ENCODE measurements around the gene ELANE.
"Not testable (repeated sequence)": the region's sequence is repeated elsewhere in the genome, so short reads cannot be mapped to it uniquely, and the experiment has no call there.

ELANE gene

DNA sequence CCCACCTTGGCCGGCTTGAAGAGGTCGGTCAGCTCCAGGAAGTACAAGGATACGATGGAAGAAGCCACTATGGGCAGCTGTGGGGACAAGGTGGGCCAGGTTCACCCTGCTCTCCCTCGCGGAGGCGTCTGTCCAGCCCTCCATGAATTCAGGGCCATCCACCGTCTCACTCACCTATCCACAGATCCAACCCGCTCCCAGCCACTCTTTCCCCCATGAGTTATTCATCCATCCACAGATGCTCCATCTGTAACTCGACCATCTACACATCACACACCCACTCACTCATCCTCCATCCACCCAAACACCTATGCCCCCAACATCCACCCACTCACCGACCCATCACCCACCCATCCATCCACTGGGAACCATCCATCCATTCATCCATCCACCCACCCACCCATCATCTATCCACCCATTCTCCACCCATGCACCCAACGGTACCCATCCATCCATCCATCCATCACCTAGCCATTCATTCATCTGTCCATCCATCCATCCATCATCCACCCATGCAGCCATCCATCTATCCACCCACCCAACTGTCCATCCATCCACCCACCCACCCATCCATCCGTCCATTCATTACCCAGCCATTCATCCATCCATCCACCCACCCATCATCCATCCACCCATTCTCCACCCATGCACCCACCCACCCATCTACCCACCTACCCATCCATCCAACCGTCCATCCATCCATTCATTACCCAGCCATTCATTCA lies 36.2 kb upstream of the ELANE start:
- no peak for TF ChIP-seq EZH2 (IDR thresholded peaks at IDR 0.05; ENCODE audit: borderline replicate concordance, low read length)
- TF ChIP-seq, protein P1, sequence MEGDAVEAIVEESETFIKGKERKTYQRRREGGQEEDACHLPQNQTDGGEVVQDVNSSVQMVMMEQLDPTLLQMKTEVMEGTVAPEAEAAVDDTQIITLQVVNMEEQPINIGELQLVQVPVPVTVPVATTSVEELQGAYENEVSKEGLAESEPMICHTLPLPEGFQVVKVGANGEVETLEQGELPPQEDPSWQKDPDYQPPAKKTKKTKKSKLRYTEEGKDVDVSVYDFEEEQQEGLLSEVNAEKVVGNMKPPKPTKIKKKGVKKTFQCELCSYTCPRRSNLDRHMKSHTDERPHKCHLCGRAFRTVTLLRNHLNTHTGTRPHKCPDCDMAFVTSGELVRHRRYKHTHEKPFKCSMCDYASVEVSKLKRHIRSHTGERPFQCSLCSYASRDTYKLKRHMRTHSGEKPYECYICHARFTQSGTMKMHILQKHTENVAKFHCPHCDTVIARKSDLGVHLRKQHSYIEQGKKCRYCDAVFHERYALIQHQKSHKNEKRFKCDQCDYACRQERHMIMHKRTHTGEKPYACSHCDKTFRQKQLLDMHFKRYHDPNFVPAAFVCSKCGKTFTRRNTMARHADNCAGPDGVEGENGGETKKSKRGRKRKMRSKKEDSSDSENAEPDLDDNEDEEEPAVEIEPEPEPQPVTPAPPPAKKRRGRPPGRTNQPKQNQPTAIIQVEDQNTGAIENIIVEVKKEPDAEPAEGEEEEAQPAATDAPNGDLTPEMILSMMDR (IDR thresholded peaks at IDR 0.05; ENCODE audit: low read length): no peak
- H3K27me3 ChIP-seq (ENCODE audit: insufficient read depth, low read length): no peaks in the 10 kb centered on the region
- H3K4me3 ChIP-seq (ENCODE audit: low read depth, low read length, poor library complexity, severe bottlenecking): no peak overlapping the region
- H3K9me2 ChIP-seq (ENCODE audit: low read depth, low read length): no peaks in the 10 kb centered on the region
- H3K9me3 ChIP-seq (ENCODE audit: low read length): no peaks in the 10 kb centered on the region
- H3K9ac ChIP-seq (ENCODE audit: low read length): no peak overlapping the region
- H2AFZ ChIP-seq (ENCODE audit: low read length): no peak overlapping the region
- H3K36me3 ChIP-seq (ENCODE audit: insufficient read depth, low read length): peaks cover 25% of the 10 kb centered on the region
- H3K79me2 ChIP-seq (ENCODE audit: insufficient read depth, low read length): no peaks in the 10 kb centered on the region
- H3K4me2 ChIP-seq (ENCODE audit: low read length): no peak overlapping the region
- no peaks in the 10 kb centered on the region for H3K4me1 ChIP-seq (ENCODE audit: insufficient read depth, low read length, severe bottlenecking)
- H3F3A ChIP-seq (ENCODE audit: insufficient read depth, low read length): peaks cover 3% of the 10 kb centered on the region; the same call in 1 of the 2 replicates
- H3K27ac ChIP-seq (ENCODE audit: low read depth, low read length, poor library complexity, severe bottlenecking): no peak overlapping the region
- H4K20me1 ChIP-seq (ENCODE audit: insufficient read depth, low read length): no peaks in the 10 kb centered on the region

GRCh38 chr19:816500-816857 lies 35.6 kb upstream of the ELANE start:
- TF ChIP-seq, protein P1 (IDR thresholded peaks at IDR 0.05; ENCODE audit: low read length): no peak
- no peak for TF ChIP-seq EZH2 (IDR thresholded peaks at IDR 0.05; ENCODE audit: borderline replicate concordance, low read length)
- Histone ChIP-seq H2AFZ (ENCODE audit: low read length) (no peak overlapping the region), H3K27me3 (ENCODE audit: insufficient read depth, low read length) (no peaks in the 10 kb centered on the region), H3K27ac (ENCODE audit: low read depth, low read length, poor library complexity, severe bottlenecking) (no peak overlapping the region), H3K9ac (ENCODE audit: low read length) (no peak overlapping the region), H3F3A (ENCODE audit: insufficient read depth, low read length) (no peaks in the 10 kb centered on the region; the same call in 1 of the 2 replicates), H3K79me2 (ENCODE audit: insufficient read depth, low read length) (no peaks in the 10 kb centered on the region), H3K4me2 (ENCODE audit: low read length) (no peak overlapping the region), H3K36me3 (ENCODE audit: insufficient read depth, low read length) (peaks cover 20% of the 10 kb centered on the region), H3K4me3 (ENCODE audit: low read depth, low read length, poor library complexity, severe bottlenecking) (no peak overlapping the region), H3K9me3 (ENCODE audit: low read length) (no peaks in the 10 kb centered on the region), H4K20me1 (ENCODE audit: insufficient read depth, low read length) (no peaks in the 10 kb centered on the region), H3K4me1 (ENCODE audit: insufficient read depth, low read length, severe bottlenecking) (no peaks in the 10 kb centered on the region), H3K9me2 (ENCODE audit: low read depth, low read length) (no peaks in the 10 kb centered on the region)

GRCh38 chr19:820212-820611 lies 31.9 kb upstream of the ELANE start:
- H3K79me2 ChIP-seq (ENCODE audit: insufficient read depth, low read length); H3K4me1 ChIP-seq (ENCODE audit: insufficient read depth, low read length, severe bottlenecking); H3K27me3 ChIP-seq (ENCODE audit: insufficient read depth, low read length); H3F3A ChIP-seq (ENCODE audit: insufficient read depth, low read length); H3K36me3 ChIP-seq (ENCODE audit: insufficient read depth, low read length); H3K9me3 ChIP-seq (ENCODE audit: low read length); H4K20me1 ChIP-seq (ENCODE audit: insufficient read depth, low read length); H3K27ac ChIP-seq (ENCODE audit: low read depth, low read length, poor library complexity, severe bottlenecking); H3K9ac ChIP-seq (ENCODE audit: low read length); H2AFZ ChIP-seq (ENCODE audit: low read length); H3K4me3 ChIP-seq (ENCODE audit: low read depth, low read length, poor library complexity, severe bottlenecking); H3K9me2 ChIP-seq (ENCODE audit: low read depth, low read length); H3K4me2 ChIP-seq (ENCODE audit: low read length): not testable (repeated sequence)

DNA sequence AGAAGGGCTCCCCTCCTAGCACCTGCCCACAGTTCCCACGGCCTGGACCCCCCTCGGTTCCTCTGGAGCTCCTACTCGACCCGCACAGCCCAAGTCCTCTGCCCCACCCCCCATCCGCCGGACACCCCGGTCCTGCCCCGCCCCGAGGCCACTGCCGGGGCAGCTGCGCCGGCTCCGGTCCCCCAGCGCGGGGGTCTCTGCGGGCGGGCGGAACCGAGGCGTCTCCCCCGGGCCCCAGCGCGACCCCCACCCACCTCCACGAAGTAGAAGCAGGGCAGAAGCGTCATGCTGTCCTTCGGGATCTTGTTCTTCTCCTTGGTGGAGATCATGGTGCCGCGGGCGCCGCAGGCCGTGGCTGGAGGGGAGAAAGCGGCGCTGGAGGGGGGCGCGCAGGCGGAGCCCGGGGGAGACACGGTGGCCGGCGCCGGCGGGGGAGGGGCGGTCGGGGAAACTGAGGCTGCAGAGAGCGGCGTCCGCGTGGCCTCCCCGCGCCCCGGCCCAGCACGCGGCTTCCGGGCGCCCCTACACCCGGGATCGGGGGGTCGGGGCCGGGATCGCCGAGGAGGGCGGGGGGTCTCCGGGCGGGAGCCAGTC lies 30.8 kb upstream of the ELANE start:
- no peaks in the 10 kb centered on the region for H3K9me3 ChIP-seq (ENCODE audit: low read length)
- no peaks in the 10 kb centered on the region for H3K36me3 ChIP-seq (ENCODE audit: insufficient read depth, low read length)
- no peaks in the 10 kb centered on the region for H3F3A ChIP-seq (ENCODE audit: insufficient read depth, low read length)
- TF ChIP-seq, protein P1 (IDR thresholded peaks at IDR 0.05; ENCODE audit: low read length): no peak
- no peak for TF ChIP-seq EZH2 (IDR thresholded peaks at IDR 0.05; ENCODE audit: borderline replicate concordance, low read length)
- no peak overlapping the region for H3K27ac ChIP-seq (ENCODE audit: low read depth, low read length, poor library complexity, severe bottlenecking)
- H3K9ac ChIP-seq (ENCODE audit: low read length): no peak overlapping the region
- H3K4me3 ChIP-seq (ENCODE audit: low read depth, low read length, poor library complexity, severe bottlenecking): no peak overlapping the region
- no peaks in the 10 kb centered on the region for H3K4me1 ChIP-seq (ENCODE audit: insufficient read depth, low read length, severe bottlenecking)
- no peaks in the 10 kb centered on the region for H3K9me2 ChIP-seq (ENCODE audit: low read depth, low read length)
- no peak overlapping the region for H3K4me2 ChIP-seq (ENCODE audit: low read length)
- peaks cover 4% of the 10 kb centered on the region; the same call in 1 of the 2 replicates for H3K27me3 ChIP-seq (ENCODE audit: insufficient read depth, low read length)
- no peaks in the 10 kb centered on the region for H4K20me1 ChIP-seq (ENCODE audit: insufficient read depth, low read length)
- no peak overlapping the region for H2AFZ ChIP-seq (ENCODE audit: low read length)
- no peaks in the 10 kb centered on the region for H3K79me2 ChIP-seq (ENCODE audit: insufficient read depth, low read length)
